ENCODE results near the gene PIP4K2A. TPM values are rescaled to one million over a fixed set of nuclear protein-coding genes. Genes with fewer than 3 reads are reported as not detected.

Gene PIP4K2A
- total RNA-seq, 1 experiment from 2014 or later: 21.4 TPM

GRCh38 chr10:22589851-22590514 lies 124.4 kb downstream of the PIP4K2A start:
- no peaks in the 10 kb centered on the region for H3K9me2 ChIP-seq (ENCODE audit: insufficient read depth)
- H4K20me1 ChIP-seq (ENCODE audit: insufficient read depth): no peaks in the 10 kb centered on the region
- no peak overlapping the region for H3K4me2 ChIP-seq
- no peaks in the 10 kb centered on the region for H3K79me2 ChIP-seq (ENCODE audit: low read depth)
- no peak overlapping the region for H3K27ac ChIP-seq
- intact Hi-C loops (cut with micrococcal nuclease; ENCODE audit: unreplicated experiment): no loop called here
- H3K9me3 ChIP-seq (ENCODE audit: insufficient read depth, low read depth): no peaks in the 10 kb centered on the region
- TF ChIP-seq EZH2 (IDR thresholded peaks at IDR 0.05; ENCODE audit: low read depth) (no peak), CTCF (conservative IDR thresholded peaks at IDR 0.05) (no peak)
- no peaks in the 10 kb centered on the region for H3K4me1 ChIP-seq (replicated peaks; ENCODE audit: insufficient read depth)
- no peak overlapping the region for H3K4me3 ChIP-seq
- no peak overlapping the region for H2AFZ ChIP-seq
- ChIA-PET CTCF (no interaction called here), POLR2A (ENCODE audit: unreplicated experiment) (no interaction called here)
- no peaks in the 10 kb centered on the region for H3K36me3 ChIP-seq (ENCODE audit: low read depth)
- no peaks in the 10 kb centered on the region for H3F3A ChIP-seq (ENCODE audit: insufficient read depth, low read depth)
- BruUV-seq (replicated peaks): no TSS peak
- no peak for DNase-seq
- H3K27me3 ChIP-seq (ENCODE audit: insufficient read depth, low read depth): no peaks in the 10 kb centered on the region

GRCh38 chr10:22588462-22588861 lies 125.9 kb downstream of the PIP4K2A start:
- Histone ChIP-seq H3K9me2 (ENCODE audit: insufficient read depth) (no peaks in the 10 kb centered on the region), H3K4me1 (replicated peaks; ENCODE audit: insufficient read depth) (no peaks in the 10 kb centered on the region), H3K36me3 (ENCODE audit: low read depth) (no peaks in the 10 kb centered on the region), H3K4me3 (no peak overlapping the region), H3K4me2 (no peak overlapping the region), H3K79me2 (ENCODE audit: low read depth) (no peaks in the 10 kb centered on the region), H3F3A (ENCODE audit: insufficient read depth, low read depth) (no peaks in the 10 kb centered on the region), H3K27me3 (ENCODE audit: insufficient read depth, low read depth) (no peaks in the 10 kb centered on the region), H2AFZ (no peak overlapping the region), H3K9me3 (ENCODE audit: insufficient read depth, low read depth) (no peaks in the 10 kb centered on the region), H4K20me1 (ENCODE audit: insufficient read depth) (no peaks in the 10 kb centered on the region), H3K27ac (no peak overlapping the region)
- ChIA-PET POLR2A (ENCODE audit: unreplicated experiment) (no interaction called here), CTCF (no interaction called here)
- no peak for DNase-seq
- BruUV-seq (replicated peaks): no TSS peak
- intact Hi-C loops (cut with micrococcal nuclease; ENCODE audit: unreplicated experiment): no loop called here
- no peak for TF ChIP-seq CTCF (conservative IDR thresholded peaks at IDR 0.05)
- TF ChIP-seq EZH2 (IDR thresholded peaks at IDR 0.05; ENCODE audit: low read depth): no peak

GRCh38 chr10:22583683-22584082 lies 130.7 kb downstream of the PIP4K2A start:
- no peak for DNase-seq
- Histone ChIP-seq H3K36me3 (ENCODE audit: low read depth) (no peaks in the 10 kb centered on the region), H3K9me3 (ENCODE audit: insufficient read depth, low read depth) (no peaks in the 10 kb centered on the region), H3K9me2 (ENCODE audit: insufficient read depth) (no peaks in the 10 kb centered on the region), H3K4me2 (no peak overlapping the region), H3K4me1 (replicated peaks; ENCODE audit: insufficient read depth) (no peaks in the 10 kb centered on the region), H4K20me1 (ENCODE audit: insufficient read depth) (no peaks in the 10 kb centered on the region), H3K27ac (no peak overlapping the region), H3K4me3 (no peak overlapping the region), H3K79me2 (ENCODE audit: low read depth) (no peaks in the 10 kb centered on the region), H2AFZ (no peak overlapping the region), H3F3A (ENCODE audit: insufficient read depth, low read depth) (no peaks in the 10 kb centered on the region), H3K27me3 (ENCODE audit: insufficient read depth, low read depth) (no peaks in the 10 kb centered on the region)
- intact Hi-C loops (cut with micrococcal nuclease; ENCODE audit: unreplicated experiment): no loop called here
- ChIA-PET CTCF (no interaction called here), POLR2A (ENCODE audit: unreplicated experiment) (no interaction called here)
- BruUV-seq (replicated peaks): no TSS peak
- TF ChIP-seq CTCF (conservative IDR thresholded peaks at IDR 0.05) (no peak), EZH2 (IDR thresholded peaks at IDR 0.05; ENCODE audit: low read depth) (no peak)
